Ecto neural progenitor cell (in vitro differentiated cells): ENCODE results near the gene MORN4.
A peak's percentile ranks its signal among the peaks of the same experiment; 100 is the strongest.
"Not testable (repeated sequence)": the region's sequence is repeated elsewhere in the genome, so short reads cannot be mapped to it uniquely, and the experiment has no call there.

Experiments used
- DNase-seq: peaks from one replicate; pipeline ENCODE4 v3.0.0-alpha.2; 2018; ENCODE audit warnings: low spot score

MORN4 gene

GRCh38 chr10:97640868-97641811, 7.8 kb upstream of the MORN4 start:
- DNase-seq, result peak; percentile 62

GRCh38 chr10:97640174-97640867, 7.0 kb upstream of the MORN4 start, which contains the start of gene PI4K2A:
TSS of gene PI4K2A (plus strand) at chr10:97640671. CDS start at chr10:97640743, 72 bp downstream.
- DNase-seq, result peak; percentile 99

GRCh38 chr10:97639090-97639489, 5.8 kb upstream of the MORN4 start:
- not testable (repeated sequence) for DNase-seq

- no peak for DNase-seq
These were observed 2.3 kb upstream of the MORN4 start for GRCh38 chr10:97635577-97635976.

GRCh38 chr10:97633921-97634320, 621 bp upstream of the MORN4 start:
- no peak for DNase-seq

- no peak for DNase-seq
These were observed 2.2 kb downstream of the MORN4 start for GRCh38 chr10:97631098-97631497.

- no peak for DNase-seq
These were observed 4.0 kb downstream of the MORN4 start for GRCh38 chr10:97629289-97629688.

- DNase-seq, result no peak
These were observed 5.1 kb downstream of the MORN4 start for GRCh38 chr10:97628228-97628627.

GRCh38 chr10:97627731-97628130, 5.6 kb downstream of the MORN4 start:
- no peak for DNase-seq

- no peak for DNase-seq
These were observed 10.0 kb downstream of the MORN4 start for GRCh38 chr10:97623277-97623676.

- no peak for DNase-seq
These were observed 14.6 kb downstream of the MORN4 start for GRCh38 chr10:97618733-97619132.

- no peak for DNase-seq
These were observed 15.0 kb downstream of the MORN4 start for GRCh38 chr10:97618285-97618684.

GRCh38 chr10:97612386-97612785, 20.9 kb downstream of the MORN4 start:
- no peak for DNase-seq

- no peak for DNase-seq
These were observed 21.8 kb downstream of the MORN4 start for GRCh38 chr10:97611473-97611872.

GRCh38 chr10:97608991-97609561, 24.2 kb downstream of the MORN4 start:
- DNase-seq, result no peak

GRCh38 chr10:97607095-97607636, 26.1 kb downstream of the MORN4 start:
- no peak for DNase-seq

GRCh38 chr10:97601268-97602215, 31.8 kb downstream of the MORN4 start:
- no peak for DNase-seq

- no peak for DNase-seq
These were observed 32.7 kb downstream of the MORN4 start for GRCh38 chr10:97600616-97601015.

- no peak for DNase-seq
These were observed 34.1 kb downstream of the MORN4 start for GRCh38 chr10:97599272-97599619.

GRCh38 chr10:97598407-97599271, 34.7 kb downstream of the MORN4 start:
- DNase-seq, result no peak
